GM21447 (cell line): ENCODE data around the gene SLFN5.
A peak's percentile ranks its signal among the peaks of the same experiment; 100 is the strongest.
"Not testable (repeated sequence)": the region's sequence is repeated elsewhere in the genome, so short reads cannot be mapped to it uniquely, and the experiment has no call there.

Source experiments
- ATAC-seq: cut with Tn5 transposase; IDR thresholded peaks from one replicate; pipeline ENCODE4 v1.9.1; 2021; ENCODE audit not compliant: unreplicated experiment

The SLFN5 gene

DNA sequence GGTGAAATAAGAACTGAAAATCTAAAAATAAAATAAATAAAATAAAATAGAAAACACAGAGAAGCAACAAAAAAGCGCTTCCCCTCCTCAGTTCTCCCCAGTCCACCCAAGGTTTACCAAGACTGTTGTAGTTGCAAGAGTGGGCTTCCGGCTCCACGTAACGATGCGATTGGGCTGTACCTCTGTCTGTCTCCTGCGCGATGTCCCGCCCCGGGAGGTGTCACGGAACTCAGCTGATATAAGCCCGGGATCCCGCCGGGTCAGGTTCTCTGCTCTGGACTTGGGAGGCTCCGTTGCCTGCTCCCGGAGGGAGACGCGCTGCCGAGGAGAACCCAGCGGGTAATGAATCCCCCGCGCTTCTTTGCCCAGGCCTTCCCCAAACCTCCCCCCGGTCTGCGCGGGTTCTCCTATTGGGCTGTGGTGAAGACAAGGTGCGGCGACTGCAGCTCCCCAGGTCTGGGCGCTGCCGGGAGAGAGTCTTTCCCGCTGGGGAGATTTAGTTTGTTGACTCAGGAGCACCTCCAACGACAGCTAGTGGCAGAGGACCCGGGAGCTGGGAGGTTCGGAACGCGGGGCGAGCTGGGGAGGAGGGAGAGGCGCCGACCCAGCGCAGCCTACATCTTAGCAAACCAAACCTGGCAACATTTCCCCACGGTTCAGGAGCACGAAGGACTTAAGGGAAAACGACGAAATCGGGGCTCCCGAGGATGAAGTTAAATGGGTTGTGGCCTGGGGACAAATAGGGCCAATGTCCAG lies at the start of gene SLFN5:
Gene SLFN5, plus strand, starts transcription at position 268 of the 756 bp plus-strand sequence. CDS start 15,619 bp downstream, outside the sequence.
- ATAC-seq = peak; percentile 71

DNA sequence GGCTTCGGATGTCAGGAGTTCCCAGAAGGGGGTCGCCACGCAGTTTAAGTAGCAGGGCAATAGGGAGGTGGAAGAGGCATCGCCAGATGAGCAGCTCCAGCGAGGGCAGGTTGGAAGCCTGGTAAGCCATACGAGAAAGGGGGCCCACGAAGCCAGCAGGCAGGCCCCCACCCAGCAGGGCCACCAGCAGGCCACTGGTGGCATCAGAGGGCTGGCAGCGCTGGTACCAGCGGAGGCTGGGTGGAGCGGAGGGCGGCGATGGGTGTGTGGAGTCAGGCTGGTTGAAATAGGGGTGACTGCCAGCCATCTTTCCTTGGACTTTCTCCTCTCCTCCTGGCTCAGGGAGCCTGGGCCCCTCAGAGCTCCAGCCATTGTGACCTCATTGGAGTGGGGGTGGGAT lies 48.9 kb upstream of the SLFN5 start, which contains the start of gene SLC35G3:
Gene SLC35G3, minus strand, starts transcription at position 393 of the 400 bp plus-strand sequence. Its CDS starts 86 bp downstream, at position 307.
- not testable (repeated sequence) for ATAC-seq

DNA sequence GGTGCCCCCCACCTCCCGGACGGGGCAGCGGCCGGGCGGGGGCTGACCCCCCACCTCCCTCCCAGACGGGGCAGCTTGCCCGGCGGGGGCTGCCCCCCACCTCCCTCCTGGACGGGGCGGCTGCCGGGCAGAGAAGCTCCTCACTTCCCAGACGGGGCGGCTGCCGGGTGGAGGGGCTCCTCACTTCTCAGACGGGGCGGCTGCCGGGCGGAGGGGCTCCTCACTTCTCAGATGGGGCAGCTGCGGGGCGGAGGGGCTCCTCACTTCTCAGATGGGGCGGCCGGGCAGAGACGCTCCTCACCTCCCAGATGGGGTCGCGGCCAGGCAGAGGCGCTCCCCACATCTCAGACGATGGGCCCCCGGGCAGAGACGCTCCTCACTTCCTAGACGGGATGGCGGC lies 47.8 kb upstream of the SLFN5 start:
- not testable (repeated sequence) for ATAC-seq

DNA sequence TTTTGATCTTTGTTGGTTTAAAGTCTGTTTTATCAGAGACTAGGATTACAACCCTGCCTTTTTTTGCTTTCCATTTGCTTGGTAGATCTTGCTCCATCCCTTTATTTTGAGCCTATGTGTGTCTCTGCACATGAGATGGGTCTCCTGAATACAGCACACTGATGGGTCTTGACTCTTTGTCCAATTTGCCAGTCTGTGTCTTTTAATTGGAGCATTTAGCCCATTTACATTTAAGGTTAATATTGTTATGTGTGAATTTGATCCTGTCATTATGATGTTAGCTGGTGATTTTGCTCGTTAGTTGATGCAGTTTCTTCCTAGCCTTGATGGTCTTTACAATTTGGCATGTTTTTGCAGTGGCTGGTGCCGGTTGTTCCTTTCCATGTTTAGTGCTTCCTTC lies 40.3 kb upstream of the SLFN5 start:
- ATAC-seq = not testable (repeated sequence)

DNA sequence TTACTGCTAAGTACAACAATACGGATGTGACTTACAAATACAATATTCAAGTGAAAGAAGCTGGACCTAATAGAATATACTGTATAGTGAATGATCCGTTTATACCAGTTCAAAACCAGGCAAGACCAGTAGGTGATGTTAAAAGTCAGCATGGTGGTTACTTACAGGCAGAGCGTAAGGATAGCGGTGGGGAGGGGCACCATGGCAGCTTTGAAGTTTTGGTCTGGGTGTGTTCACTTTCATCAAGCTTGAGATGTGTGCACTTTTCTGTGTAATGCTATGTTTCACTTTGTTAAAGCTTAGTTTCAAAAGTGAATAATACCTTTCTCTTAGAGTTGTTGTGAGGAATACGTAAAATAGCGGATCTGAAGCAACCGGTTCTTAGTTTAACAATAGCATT lies 32.1 kb upstream of the SLFN5 start:
- no peak for ATAC-seq

DNA sequence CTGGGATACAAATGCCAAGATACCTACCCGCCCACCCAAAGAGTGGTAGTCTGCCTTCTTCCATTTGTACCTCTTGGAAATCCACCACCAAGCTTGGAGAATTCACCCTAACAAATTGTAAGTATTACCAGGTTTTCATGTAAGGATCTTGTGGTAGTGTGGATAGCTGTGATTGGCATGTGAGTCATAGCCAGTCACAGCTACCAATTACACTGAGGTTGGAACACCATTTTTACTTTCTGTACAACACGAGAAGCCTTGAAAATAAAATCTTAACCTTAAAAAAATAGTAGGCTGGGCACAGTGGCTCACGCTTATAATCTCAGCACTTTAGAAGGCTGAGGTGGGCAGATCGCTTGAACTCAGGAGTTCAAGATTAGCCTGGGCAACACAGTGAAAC lies 30.2 kb upstream of the SLFN5 start:
- ATAC-seq = no peak

DNA sequence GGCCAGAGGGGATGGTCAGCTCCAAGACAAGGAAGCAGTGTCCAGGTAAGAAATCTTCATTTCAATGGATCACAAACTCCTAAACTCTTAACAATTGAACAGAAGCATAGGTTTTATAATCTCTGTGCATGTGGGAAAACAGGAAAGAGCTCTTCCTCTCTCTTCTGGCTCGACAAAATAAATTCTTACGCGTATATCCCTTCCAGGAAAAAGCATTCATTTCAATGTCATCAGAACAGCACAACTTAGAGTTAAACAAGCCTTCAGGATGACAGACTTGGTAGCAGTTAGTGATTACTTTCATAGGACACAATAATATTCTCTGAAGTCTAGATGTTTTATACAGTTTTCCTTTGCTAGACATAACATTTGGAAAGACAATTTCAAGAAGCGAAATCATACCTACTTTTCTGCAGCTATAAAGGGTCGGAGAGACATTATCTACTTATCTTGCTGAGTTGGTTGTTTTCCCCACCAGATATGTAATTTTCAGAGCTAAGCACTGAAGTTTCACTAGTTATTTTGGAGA lies 29.4 kb upstream of the SLFN5 start:
- no peak for ATAC-seq

DNA sequence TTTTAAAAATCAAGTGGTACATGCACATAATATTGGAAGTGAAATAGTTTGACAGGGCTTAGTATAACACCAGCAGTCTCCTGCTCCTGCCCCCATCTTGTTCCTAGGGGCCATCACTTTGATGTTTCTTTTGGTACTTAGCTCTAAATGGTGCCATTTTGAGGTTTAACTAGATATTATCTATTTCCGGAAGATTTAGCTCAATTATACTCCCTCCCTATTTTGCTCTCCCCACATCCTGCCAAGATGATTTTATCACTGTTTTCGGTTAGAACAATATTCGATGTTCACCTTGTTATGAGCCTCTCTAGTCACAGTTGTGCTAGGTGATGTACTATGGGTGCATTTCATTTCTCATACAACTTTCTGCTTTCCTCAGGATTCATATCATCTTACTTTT lies 28.7 kb upstream of the SLFN5 start:
- ATAC-seq = no peak

DNA sequence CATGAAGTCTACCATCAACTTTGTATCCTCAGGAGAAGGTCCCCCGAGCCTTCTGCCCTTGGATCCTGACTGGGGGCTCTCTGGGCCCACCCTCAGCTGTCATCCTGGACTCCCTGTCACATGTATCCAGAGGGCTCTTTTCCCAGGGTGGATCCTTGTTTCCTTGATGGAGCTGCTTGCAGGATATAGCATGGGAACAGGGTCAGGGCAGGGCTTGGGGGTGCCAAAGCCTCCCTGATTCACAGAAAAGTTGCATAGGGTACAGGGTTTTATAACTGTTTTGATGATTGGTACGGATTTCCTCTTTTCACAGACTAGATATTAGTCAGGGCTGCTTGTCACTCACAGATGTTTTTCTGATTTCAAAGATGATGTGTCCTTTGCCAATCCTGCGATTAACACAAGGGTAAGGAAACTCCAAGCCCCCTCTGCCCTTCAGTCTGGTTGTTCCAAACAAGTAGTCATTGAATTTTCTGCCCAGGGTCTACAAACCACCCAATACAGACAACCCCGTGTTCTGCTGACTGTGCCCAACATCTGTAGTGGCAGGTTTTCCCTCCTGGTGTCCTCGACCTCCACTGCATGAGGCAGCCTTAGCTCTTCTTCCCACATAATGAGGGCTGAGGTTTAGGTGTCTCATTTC lies 28.1 kb upstream of the SLFN5 start:
- ATAC-seq = no peak

DNA sequence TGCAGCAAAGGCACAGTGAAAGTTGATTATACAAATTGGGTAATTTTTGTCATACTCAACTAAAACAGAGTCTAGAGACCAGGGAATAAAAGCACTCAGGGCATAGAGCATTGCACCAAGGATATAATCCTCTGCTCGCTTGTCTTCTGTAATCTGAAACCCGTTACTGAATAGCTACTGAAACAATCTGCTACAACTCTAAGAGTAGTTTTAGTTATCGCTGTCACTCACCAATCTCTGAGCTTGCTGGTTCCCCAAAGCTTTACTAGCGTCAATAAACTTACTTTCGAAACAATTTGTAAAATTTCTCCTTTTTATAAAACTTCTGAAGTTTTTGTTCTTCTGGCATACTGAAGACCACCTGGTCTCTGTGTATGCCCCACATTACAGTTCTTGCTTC lies 25.8 kb upstream of the SLFN5 start:
- ATAC-seq = no peak

DNA sequence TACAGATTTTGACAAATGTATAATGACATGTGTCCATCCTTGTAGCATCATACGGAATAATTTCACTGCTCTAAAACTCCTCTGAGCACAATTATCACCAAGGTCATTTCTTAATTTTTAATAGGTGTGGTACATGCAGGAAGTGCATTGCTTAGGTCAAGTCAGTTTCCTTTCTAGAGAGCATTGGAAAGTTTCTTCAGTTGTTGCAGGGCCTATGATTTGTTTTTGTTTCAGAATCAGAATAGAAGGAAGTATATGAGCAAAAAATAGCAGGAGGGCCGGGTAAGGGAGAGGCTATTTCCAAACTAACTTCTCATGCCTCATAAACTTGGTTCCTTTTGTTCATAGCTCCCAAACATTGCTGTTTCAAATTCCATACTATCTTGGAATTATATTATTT lies 24.0 kb upstream of the SLFN5 start:
- no peak for ATAC-seq

DNA sequence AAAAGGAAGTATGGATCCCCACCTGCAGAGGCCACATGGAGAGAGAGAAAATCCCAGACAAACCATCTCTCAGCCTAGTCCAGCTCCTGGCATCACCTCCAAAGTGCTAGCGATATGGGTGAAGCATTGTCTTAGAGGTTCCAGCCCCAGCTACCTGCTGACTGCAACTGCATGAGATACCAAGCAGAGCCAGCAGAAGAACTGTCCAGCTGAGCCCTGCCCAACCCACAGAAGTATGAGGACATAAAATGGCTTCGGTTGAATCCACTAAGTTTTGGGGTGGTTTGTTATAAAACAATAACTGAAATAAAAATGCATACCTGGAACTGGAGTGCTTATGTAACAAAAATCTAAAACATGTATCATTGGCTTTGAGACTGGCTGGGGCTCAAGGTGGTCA lies 20.4 kb upstream of the SLFN5 start:
- no peak for ATAC-seq

DNA sequence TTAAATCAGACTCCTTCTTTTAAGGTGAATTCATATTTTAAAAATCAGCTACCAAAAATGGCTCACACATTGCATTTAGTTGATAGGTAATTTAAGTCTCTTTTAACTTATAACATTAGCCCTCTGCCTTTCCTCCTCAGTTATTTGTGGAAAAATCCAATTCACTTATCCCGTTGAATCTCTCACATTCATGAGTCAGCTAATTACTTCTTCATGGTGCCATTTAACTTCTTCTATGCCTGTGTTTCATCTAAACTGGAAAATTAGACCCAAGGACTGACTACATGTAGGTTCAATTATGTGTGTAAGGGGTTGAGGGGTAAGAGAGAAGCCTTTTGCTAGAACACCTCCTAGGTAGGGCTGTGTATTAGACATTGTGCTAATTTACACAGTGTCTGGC lies 18.4 kb upstream of the SLFN5 start:
- no peak for ATAC-seq

DNA sequence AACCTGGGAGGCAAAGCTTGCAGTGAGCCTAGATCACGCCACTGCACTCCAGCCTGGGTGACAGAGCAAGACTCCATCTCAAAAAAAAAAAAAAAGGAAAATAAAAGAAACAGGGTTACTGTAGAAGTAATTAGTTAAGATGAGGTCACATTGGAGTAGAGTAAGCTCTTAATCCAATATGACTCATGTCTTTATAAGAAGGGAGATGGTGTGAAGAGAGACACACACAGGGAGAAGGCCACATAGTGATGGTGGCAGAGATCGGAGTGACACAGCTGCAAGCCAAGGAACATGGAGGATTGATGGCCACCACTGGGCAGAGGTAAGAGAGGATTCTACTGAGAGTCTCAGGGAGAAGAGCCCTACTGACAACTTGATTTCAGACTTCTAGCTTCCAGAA lies 15.3 kb upstream of the SLFN5 start:
- no peak for ATAC-seq

DNA sequence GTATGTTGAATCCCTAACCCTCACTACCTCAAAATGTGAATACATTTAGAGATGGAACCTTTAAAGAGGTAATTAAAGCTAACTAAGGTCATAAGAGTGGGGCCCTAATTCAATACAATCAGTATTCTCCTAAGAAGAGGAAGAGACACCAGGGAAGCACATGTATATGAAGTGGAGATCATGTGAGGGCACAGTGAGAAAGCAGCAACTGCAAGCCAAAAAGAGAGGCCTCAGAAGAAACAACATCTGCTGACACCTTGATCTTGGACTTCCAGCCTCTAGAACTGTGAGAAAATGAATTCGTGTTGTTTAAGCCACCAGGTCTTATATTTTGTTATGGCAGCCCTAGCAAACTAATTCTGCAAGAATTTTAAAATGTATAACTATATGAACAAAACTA lies 13.2 kb upstream of the SLFN5 start:
- ATAC-seq = no peak

DNA sequence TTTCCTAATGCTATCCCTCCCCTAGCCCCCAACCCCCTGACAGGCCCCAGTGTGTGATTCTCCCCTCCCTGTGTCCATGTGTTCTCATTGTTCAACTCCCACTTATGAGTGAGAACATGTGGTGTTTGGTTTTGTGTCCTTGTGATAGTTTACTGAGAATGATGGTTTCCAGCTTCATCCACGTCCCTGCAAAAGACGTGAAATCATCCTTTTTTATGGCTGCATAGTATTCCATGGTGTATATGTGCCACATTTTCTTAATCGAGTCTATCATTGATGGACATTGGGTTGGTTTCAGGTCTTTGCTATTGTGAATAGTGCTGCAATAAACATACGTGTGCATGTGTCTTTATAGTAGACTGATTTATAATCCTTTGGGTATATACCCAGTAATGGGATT lies 8.6 kb upstream of the SLFN5 start:
- ATAC-seq = not testable (repeated sequence)

DNA sequence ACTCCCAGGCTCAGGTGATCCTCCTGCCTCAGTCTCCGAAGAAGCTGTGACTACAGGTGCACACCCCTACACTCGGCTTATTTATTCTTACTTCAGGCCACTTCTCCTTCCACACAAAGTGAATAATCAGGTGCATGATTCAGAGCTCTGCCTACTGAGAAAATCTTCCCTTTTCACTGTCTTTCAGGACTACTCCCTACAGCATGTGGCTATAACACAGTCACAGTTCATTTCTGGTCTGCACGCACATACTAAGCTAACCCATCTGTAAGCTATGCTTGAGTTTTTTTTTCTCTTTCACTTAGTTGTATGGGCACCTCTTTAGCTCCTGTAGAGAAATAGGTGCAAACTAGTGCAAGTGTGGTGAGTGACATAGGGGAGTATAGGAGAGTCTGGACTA lies 7.6 kb upstream of the SLFN5 start:
- ATAC-seq = no peak

DNA sequence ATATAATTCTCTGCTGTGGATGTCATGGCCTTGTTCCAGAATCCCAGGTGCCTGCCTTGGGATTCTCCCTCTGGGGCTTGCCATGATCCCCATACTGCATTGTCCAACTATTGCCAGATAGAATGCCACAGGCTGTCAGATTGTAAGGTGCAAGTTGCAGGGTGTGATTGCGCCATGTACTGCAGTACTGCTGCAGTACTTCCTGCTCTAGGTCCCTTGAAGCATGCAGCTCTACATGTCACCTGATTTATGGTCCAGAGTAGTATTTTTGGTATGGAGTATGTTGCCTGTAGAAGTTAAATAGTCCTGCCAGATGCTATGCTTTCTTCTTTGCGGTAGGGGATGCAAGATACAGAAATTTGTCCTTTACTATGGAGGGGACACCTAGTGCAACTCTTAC lies 7.0 kb upstream of the SLFN5 start:
- ATAC-seq = no peak

DNA sequence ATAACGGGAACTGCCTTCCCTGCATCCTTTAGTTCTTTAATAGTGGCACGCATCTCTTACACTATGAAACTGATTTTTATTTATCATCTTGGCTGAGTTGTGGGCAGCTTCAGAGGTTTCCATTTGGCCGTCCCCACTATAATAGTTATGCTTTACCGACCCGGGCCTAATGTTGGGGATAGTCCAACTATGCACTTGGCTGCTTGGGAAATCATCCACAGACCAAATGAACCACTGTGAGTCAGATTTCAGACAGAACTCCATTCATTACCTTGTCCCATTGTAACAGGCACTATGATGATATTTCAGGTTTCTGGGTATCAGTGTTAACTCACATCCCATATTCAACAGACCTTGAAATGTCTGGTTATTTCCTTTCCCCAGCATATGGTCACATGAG lies 6.1 kb upstream of the SLFN5 start:
- no peak for ATAC-seq

DNA sequence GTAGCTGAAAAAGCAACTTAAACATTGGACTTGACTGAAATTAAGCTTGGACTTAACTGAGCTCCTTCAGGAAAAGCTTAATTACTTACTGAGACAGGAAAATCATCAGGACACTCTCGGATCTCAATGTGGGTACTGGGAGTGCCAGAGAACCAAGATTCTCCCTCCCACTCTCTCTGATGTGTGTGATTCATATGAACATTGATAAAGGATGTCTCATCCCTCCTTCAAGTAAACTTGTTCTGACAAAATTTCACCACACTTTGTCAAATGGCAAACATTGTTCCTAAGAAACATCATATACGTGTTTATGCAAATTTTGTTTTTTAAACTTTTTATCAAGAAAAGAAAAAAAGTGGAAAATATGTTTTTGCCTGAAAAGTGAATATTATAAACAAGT lies 4.1 kb upstream of the SLFN5 start:
- no peak for ATAC-seq

DNA sequence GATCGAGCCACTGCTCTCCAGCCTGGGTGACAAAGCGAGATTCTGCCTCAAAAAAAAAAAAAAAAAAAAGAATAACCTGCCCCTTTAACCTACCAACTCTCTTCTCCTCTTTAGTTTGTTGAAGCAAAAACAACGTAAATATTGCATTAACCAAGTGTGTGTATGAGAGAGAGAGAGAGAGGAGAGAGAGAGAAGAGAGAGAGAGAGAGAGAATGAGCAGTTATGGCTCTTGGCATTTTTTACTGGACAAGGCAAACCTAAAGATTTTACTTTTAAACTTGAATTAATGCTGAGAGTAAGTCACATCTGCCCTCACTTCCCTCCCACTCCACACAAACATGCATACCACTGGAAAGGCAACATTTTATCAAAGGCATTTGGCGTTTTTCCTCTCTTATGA lies 3.0 kb upstream of the SLFN5 start:
- no peak for ATAC-seq

DNA sequence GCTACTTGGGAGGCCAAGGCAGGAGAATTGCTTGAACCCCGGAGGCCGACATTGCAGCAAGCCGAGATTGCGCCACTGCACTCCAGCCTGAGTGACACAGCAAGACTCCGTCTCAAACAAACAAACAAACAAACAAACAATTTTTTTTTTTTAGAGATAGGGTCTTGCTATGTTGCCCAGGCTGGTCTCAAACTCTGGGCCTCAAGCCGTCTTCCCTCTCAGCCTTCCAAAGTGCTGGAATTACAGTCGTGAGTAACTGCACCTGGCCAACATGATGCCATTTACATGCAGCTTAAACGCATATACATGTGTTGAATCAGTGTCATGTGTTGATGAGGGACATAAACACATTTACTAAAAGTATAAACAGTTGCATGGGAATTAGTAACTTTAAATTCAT lies 2.0 kb upstream of the SLFN5 start:
- ATAC-seq = no peak
